Measurements from ENCODE around the gene KRT82.

Gene KRT82

GRCh38 chr12:52351196-52352059, 54.7 kb downstream of the KRT82 start:
- no peak overlapping the region for H3K27ac ChIP-seq (ENCODE audit: low read length)
- no peak overlapping the region for H3K9ac ChIP-seq (ENCODE audit: low read length)
- H3K4me3 ChIP-seq (ENCODE audit: low read length), result no peak overlapping the region
- no peaks in the 10 kb centered on the region for H3K4me1 ChIP-seq (ENCODE audit: low read length)
- no peaks in the 10 kb centered on the region for H3K79me2 ChIP-seq (ENCODE audit: low read length)
- peaks cover 55% of the 10 kb centered on the region for H3K27me3 ChIP-seq (ENCODE audit: low read depth, low read length)
- H3K9me3 ChIP-seq (ENCODE audit: insufficient read depth, low read length), result no peaks in the 10 kb centered on the region
- H3K36me3 ChIP-seq (replicated peaks; ENCODE audit: low read depth, low read length), result no peaks in the 10 kb centered on the region
- no peaks in the 10 kb centered on the region for H4K20me1 ChIP-seq (ENCODE audit: insufficient read depth, low read length)
- H3K4me2 ChIP-seq (ENCODE audit: low read length), result no peak overlapping the region
- H2AFZ ChIP-seq (ENCODE audit: low read depth, low read length), result no peak overlapping the region
- TF ChIP-seq CTCF (IDR thresholded peaks at IDR 0.05; ENCODE audit: low read depth, low read length), result no peak
- TF ChIP-seq EZH2phosphoT487 (IDR thresholded peaks at IDR 0.05; ENCODE audit: low read depth), result no peak

- no peak overlapping the region for H3K4me2 ChIP-seq (ENCODE audit: low read length)
- H3K9ac ChIP-seq (ENCODE audit: low read length), result no peak overlapping the region
- no peak for TF ChIP-seq EZH2phosphoT487 (IDR thresholded peaks at IDR 0.05; ENCODE audit: low read depth)
- no peak for TF ChIP-seq CTCF (IDR thresholded peaks at IDR 0.05; ENCODE audit: low read depth, low read length)
- H3K9me3 ChIP-seq (ENCODE audit: insufficient read depth, low read length), result no peaks in the 10 kb centered on the region
- no peak overlapping the region for H3K4me3 ChIP-seq (ENCODE audit: low read length)
- H3K27ac ChIP-seq (ENCODE audit: low read length), result no peak overlapping the region
- no peaks in the 10 kb centered on the region for H3K4me1 ChIP-seq (ENCODE audit: low read length)
- H3K36me3 ChIP-seq (replicated peaks; ENCODE audit: low read depth, low read length), result no peaks in the 10 kb centered on the region
- H3K27me3 ChIP-seq (ENCODE audit: low read depth, low read length), result peaks cover 55% of the 10 kb centered on the region
- H2AFZ ChIP-seq (ENCODE audit: low read depth, low read length), result no peak overlapping the region
- H3K79me2 ChIP-seq (ENCODE audit: low read length), result no peaks in the 10 kb centered on the region
- H4K20me1 ChIP-seq (ENCODE audit: insufficient read depth, low read length), result no peaks in the 10 kb centered on the region
Observed at GRCh38 chr12:52350786-52351185, 55.3 kb downstream of the KRT82 start.

GRCh38 chr12:52350021-52350620, 56.0 kb downstream of the KRT82 start:
- H3K27me3 ChIP-seq (ENCODE audit: low read depth, low read length), result peaks cover 53% of the 10 kb centered on the region
- H3K4me1 ChIP-seq (ENCODE audit: low read length), result no peaks in the 10 kb centered on the region
- H3K4me2 ChIP-seq (ENCODE audit: low read length), result no peak overlapping the region
- H2AFZ ChIP-seq (ENCODE audit: low read depth, low read length), result no peak overlapping the region
- H3K9ac ChIP-seq (ENCODE audit: low read length), result no peak overlapping the region
- no peak overlapping the region for H3K4me3 ChIP-seq (ENCODE audit: low read length)
- no peaks in the 10 kb centered on the region for H3K79me2 ChIP-seq (ENCODE audit: low read length)
- H3K9me3 ChIP-seq (ENCODE audit: insufficient read depth, low read length), result no peaks in the 10 kb centered on the region
- TF ChIP-seq CTCF (IDR thresholded peaks at IDR 0.05; ENCODE audit: low read depth, low read length) (no peak), EZH2phosphoT487 (IDR thresholded peaks at IDR 0.05; ENCODE audit: low read depth) (no peak)
- no peak overlapping the region for H3K27ac ChIP-seq (ENCODE audit: low read length)
- H3K36me3 ChIP-seq (replicated peaks; ENCODE audit: low read depth, low read length), result no peaks in the 10 kb centered on the region
- no peaks in the 10 kb centered on the region for H4K20me1 ChIP-seq (ENCODE audit: insufficient read depth, low read length)

GRCh38 chr12:52349196-52349595, 56.9 kb downstream of the KRT82 start:
- H2AFZ ChIP-seq (ENCODE audit: low read depth, low read length), result no peak overlapping the region
- H3K4me1 ChIP-seq (ENCODE audit: low read length), result no peaks in the 10 kb centered on the region
- no peaks in the 10 kb centered on the region for H3K79me2 ChIP-seq (ENCODE audit: low read length)
- peaks cover 43% of the 10 kb centered on the region for H3K27me3 ChIP-seq (ENCODE audit: low read depth, low read length)
- no peak overlapping the region for H3K27ac ChIP-seq (ENCODE audit: low read length)
- H3K4me3 ChIP-seq (ENCODE audit: low read length), result no peak overlapping the region
- H3K4me2 ChIP-seq (ENCODE audit: low read length), result no peak overlapping the region
- no peak overlapping the region for H3K9ac ChIP-seq (ENCODE audit: low read length)
- no peaks in the 10 kb centered on the region for H3K9me3 ChIP-seq (ENCODE audit: insufficient read depth, low read length)
- no peaks in the 10 kb centered on the region for H4K20me1 ChIP-seq (ENCODE audit: insufficient read depth, low read length)
- TF ChIP-seq CTCF (IDR thresholded peaks at IDR 0.05; ENCODE audit: low read depth, low read length) (no peak), EZH2phosphoT487 (IDR thresholded peaks at IDR 0.05; ENCODE audit: low read depth) (no peak)
- no peaks in the 10 kb centered on the region for H3K36me3 ChIP-seq (replicated peaks; ENCODE audit: low read depth, low read length)

Measured in OCI-LY3 (cell line).